Ovary (tissue), 3 donors: ENCODE measurements around the gene VIPAS39.

Experiments used
- EP300 ChIP-seq: sonication (generic); formaldehyde crosslinking; IDR thresholded peaks from one replicate; pipeline ENCODE4 v1.6.1; 2017; ENCODE audit warnings: antibody characterized with exemption
- POLR2A ChIP-seq: fragments of 450-650 bp; IDR thresholded peaks from one replicate; pipeline ENCODE4 v1.6.1; 2017; ENCODE audit warnings: antibody characterized with exemption, mild to moderate bottlenecking, moderate library complexity
- TF ChIP-seq, protein P1 (sequence below), 3 donors: fragments of 450-650 bp in 2 of 3; fragments of 200-600 bp in 1 of 3; IDR thresholded peaks; one replicate each; pipeline versions ENCODE4 v1.5.1 to v1.8.0; 2016 to 2022; ENCODE audit warnings: antibody characterized with exemption in 3 of 3, mild to moderate bottlenecking in 1 of 3
- donor health status: DM: no; HTN: no; CAD: no.

DNA sequence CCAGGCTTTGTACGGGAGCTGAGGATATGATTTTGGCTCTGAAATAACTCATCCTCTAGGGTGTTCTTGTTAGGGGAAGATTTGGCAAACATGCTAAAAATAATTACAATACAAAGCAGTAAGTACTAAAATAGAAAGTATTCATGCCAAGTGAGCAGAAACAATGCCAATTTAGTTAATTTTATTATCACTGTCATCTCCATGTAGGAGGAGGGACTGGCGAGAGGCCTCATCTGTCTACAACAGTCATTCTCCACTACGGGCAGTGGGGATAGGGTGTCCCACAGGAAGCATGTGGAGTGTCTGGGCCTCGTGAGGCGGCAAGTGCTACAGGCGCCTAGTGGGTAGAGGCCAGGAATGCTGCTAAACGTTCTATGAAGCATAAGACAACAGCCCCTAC, 37.9 kb upstream of the VIPAS39 start:
- no peak for TF ChIP-seq POLR2A
- TF ChIP-seq, protein P1, sequence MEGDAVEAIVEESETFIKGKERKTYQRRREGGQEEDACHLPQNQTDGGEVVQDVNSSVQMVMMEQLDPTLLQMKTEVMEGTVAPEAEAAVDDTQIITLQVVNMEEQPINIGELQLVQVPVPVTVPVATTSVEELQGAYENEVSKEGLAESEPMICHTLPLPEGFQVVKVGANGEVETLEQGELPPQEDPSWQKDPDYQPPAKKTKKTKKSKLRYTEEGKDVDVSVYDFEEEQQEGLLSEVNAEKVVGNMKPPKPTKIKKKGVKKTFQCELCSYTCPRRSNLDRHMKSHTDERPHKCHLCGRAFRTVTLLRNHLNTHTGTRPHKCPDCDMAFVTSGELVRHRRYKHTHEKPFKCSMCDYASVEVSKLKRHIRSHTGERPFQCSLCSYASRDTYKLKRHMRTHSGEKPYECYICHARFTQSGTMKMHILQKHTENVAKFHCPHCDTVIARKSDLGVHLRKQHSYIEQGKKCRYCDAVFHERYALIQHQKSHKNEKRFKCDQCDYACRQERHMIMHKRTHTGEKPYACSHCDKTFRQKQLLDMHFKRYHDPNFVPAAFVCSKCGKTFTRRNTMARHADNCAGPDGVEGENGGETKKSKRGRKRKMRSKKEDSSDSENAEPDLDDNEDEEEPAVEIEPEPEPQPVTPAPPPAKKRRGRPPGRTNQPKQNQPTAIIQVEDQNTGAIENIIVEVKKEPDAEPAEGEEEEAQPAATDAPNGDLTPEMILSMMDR (IDR thresholded peaks at IDR 0.05): no peak
- no peak for TF ChIP-seq EP300
